NCI-H510A treated with DMSO at 0.1 percent for 48 hours (cell line): Measurements from ENCODE around the gene ZNF552.
"Not testable (repeated sequence)": the region's sequence is repeated elsewhere in the genome, so short reads cannot be mapped to it uniquely, and the experiment has no call there.

Source experiments
- DNase-seq: peaks from one replicate; lab custom pipeline; 2025; lab: John Stamatoyannopoulos, UW

The ZNF552 gene

DNA sequence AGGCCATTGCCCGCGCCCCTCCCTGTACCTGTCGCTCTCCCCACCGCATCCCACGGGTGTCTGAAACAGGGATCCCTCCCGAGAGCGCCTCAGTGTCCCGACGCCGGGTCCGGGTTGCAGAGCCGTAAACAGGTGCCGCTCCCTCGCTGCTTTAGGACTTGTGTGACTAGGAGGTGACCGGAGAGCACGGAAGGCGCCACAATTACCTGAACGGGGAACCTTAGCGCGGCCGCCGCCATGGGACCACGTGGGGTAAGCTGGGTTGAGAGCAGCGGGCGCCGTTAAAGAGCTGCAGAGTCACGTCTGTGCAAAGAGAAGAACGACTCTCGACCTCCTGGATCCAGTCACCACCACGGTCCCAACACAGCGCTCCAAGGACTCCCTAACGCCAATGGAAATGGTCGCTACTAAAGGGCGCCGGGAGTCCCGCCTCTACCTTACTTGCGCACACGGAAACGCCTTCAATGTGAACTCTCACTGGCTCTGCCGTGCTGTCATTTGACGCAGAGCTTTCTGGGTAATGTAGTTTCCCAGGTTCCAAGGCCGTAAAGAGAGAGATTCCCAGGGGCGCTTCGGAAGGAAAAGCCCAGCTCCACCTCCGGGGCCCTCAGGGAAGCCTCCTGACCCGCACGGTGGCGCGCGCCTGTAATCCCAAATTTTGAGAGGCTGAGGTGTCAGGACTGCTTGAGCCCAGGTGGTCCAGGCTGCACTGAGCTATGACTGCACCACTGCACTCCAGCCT lies at the start of gene ZNF552:
Gene ZNF552, minus strand, starts transcription at position 409 of the 742 bp plus-strand sequence. Its CDS starts 170 bp downstream, at position 239.
- DNase-seq, result peak; percentile 88

DNA sequence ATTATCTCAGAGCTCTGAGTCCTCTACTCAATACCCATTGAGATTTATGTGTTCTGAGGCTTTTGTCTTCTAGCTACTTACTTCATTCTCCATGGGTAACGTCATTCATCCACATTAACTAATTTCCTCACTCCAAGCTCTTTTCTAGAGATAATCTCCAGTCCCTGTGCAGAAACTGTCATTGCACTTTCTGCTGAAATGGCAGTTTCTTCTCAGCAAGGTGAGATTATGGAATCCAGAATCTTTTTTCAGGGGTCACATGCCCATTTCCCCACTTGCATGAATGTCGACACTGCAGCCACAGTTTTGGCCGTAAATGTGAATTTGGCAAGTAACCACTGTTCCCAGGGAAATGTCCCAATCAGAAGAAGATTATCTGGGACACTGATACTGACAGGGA lies 47.6 kb upstream of the ZNF552 start:
- DNase-seq, result not testable (repeated sequence)

DNA sequence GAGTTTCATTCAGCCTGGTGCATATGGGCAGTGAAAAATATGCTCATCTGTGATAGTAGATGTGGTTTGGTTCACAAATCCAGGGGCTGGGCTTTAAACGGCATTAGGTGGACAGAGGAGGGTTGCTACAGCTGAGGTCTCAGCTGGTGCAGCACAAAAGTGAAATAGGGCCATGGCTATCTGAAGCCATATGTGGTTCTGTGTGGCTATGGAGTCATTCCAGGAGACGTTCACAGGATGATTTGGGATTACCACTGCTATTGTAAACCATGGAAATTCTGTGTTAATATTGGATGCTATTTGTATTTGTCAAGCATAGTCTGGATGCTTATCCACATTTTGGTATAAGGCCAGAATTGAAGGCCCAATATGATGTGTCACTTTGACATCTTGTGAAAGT lies 39.4 kb upstream of the ZNF552 start:
- not testable (repeated sequence) for DNase-seq

DNA sequence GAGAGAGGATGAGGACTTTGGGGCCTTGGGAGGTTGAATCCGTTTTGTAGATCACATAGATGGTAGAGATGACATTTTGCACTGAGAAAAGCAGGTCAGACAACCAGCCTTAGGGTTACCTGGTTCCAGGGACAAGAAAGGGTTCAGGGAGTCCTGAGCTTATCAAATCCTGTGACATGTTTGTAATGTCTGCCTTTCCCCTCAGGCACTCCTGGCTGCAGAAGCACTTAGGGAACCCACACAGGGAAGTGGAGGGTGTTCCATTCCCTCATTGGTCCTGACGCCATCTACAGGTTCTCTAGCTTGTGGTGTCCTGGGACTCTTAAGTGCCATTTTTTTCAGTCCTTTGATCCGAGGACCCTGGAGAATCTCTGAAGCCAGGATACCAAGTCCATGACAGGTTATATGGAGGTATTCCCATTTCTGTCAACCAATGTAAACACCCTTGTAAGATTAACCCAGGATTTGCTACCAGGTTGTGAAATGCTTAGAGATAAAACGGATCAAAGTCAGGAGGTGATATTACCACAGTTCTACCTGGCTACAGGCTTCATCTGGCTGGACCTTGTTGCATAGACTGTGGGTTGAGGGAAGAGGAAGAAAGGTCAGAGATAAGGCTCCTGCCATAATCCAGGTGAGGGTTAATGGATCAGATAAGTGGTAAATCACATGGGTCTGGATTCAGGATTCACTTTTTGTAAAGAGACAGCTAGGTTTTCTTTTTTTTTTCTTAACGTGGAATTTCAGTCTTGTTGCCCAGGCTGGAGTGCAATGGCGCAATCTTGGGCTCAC lies 37.3 kb upstream of the ZNF552 start:
- DNase-seq, result not testable (repeated sequence)

DNA sequence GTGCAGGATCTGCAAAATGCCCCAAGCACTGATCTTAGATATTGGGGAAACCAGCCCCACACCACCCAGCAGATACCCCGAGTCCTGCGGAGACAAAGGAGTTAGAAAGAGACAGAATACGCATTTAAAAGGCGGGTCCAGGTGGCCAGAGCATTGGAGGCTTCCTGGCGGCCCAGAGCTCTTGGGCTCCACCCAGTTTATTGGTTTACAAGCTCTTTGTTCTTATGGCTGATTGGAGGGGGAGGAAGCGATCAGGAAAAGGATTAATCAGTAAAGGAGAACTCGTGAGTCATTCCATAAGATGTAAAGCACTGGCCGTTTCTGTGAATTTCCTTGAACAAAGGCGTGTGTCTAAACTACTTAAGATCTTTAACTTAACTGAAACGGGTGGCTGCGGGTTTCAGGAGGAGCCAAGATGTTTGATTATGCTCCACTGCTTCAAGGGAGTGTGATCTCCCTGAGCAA lies 35.9 kb upstream of the ZNF552 start:
- DNase-seq, result no peak

DNA sequence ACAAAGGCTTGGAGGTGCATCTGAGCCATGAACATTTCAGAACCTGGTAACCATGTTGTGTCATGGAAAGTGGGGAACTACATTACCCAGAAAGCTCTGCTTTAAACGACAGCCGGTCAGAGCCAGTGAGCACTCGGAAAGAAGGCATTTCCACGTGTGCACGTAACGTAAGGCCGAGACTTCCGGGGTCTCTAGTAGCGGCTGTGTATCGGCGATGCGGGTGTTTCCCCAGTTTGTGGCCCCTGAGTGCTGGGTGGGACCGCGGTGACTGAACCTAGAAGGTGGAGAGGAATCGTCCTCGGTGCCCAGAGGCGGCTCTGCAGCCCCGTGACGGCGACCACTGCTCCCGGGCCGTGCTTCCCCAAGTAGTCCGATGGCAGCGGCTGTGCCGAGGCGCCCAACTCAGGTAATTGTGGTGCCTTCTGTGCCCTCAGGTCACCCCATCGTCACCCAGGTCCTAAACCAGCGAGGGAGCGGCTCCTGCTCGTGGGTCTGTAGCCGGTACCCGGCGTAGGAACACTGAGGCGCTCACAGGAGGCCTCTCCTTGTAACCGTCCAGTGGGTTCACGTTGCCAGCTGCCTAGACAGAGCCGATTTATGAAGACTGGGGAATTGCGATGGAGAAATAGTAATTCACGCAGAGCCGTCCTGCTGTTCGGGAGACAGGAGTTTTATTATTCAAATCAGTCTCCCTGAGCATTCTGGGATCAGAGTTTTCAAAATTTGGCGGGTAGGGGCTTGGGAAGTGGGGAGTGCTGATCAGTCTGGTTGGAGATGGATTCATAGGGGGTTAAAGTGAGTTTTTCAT lies 35.2 kb upstream of the ZNF552 start, which contains the start of gene ZNF587:
Gene ZNF587, plus strand, starts transcription at position 194 of the 808 bp plus-strand sequence. Its CDS starts 180 bp downstream, at position 374.
- peak; percentile 48 for DNase-seq

DNA sequence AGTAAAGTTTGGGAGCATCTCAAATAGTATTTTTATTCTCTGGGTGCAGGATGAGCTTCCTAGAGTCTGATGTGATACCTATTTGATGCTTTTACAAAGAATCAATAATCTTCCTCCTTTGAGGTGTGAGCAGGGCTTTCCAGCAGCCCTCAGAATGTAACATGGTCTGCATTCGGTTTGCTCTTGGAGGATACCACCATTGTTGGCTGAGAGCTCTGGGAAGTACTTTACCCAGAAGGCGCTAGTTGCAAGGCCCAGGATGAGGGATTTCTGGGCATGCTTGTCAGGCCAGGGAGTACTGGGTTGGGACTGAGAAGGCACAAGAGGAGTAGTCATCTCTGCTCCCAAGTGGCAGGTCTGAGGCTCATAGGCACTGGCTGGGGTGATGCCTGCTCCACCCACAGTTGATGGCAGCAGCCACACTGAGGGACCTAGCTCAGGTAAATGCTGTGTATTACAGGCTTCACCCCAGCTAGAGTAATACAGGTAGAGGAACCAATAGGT lies 34.5 kb upstream of the ZNF552 start:
- not testable (repeated sequence) for DNase-seq

DNA sequence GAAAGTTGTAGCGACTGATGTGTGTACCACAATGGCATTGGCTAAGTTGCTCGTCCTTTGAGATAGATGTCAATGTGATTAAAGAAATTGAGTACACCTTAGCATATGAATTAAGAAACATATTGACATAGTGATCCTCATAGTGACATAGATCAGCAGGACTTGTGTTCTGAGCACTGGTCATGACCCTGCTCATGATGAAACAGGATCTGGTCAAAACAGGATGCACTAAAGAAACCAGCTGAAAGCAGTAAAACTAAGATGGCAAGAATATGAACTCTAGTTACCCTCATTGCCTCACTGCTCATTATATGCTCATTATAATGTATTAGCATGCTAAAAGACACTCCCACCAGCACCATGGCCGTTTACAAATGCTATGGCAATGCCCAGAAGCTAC lies 32.5 kb upstream of the ZNF552 start:
- DNase-seq, result not testable (repeated sequence)

DNA sequence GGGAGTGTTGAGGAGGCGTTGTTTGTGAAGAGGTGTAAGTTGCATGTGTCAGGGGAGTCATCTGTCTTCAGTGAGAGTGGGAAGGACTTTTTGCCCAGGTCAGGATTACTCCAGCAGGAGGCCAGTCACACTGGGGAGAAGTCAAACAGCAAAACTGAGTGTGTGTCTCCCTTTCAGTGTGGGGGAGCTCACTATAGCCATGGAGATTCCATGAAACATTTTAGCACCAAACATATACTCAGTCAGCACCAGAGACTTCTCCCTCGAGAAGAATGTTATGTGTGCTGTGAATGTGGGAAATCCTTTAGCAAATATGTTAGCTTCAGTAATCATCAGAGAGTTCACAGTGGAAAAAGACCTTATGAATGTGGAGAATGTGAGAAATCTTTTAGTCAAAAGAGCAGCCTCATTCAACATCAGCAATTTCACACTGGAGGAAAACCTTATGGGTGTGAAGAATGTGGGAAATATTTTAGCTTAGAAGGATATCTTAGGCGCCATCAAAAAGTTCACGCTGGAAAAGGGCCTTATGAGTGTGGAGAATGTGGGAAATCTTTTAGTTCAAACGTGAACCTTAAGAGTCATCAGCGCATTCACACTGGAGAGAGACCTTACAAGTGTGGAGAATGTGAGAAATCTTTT lies 26.5 kb upstream of the ZNF552 start:
- no peak for DNase-seq

DNA sequence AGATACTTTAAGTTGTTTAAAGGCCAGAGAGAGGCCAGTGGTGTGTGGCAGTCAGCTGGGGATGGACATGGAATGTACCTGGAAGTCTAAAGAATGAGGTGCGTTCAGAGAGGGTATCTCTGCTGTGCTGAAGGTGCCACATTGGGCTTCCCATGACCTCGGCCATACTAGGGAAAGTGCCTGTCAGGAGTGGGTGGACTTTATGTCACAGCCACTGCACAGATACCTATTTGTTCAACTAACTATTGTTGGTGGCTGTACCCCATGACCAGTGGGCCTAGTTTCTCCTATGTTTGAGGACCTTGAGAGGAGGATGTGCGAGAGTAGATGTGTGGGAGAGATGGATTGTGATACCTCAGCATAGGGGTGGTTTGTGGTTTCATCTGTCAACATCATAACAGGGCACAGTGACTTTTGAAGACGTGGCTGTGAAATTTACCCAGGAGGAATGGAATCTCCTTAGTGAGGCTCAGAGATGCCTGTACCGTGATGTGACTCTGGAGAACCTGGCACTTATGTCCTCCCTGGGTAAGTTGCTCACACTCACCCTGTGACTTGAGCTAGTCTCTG lies 24.0 kb upstream of the ZNF552 start:
- not testable (repeated sequence) for DNase-seq

DNA sequence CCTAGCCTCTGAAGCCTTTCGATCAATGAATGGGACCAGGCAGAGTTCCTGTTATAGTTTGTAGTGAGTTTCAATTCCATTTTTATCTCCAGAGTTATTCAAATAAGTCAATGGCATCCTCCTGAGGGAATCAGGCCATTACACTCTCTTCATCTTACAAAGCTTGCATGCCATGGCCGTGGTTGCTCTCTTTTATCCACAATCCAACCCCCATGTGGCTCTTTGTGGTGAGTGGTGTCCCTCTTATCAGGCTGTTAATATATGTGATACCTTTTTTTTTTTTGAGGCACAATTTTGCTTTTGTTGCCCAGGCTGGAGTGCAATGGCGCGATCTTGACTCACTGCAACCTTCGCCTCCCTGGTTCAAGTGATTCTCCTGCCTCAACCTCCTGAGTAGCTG lies 22.3 kb upstream of the ZNF552 start:
- DNase-seq, result not testable (repeated sequence)

DNA sequence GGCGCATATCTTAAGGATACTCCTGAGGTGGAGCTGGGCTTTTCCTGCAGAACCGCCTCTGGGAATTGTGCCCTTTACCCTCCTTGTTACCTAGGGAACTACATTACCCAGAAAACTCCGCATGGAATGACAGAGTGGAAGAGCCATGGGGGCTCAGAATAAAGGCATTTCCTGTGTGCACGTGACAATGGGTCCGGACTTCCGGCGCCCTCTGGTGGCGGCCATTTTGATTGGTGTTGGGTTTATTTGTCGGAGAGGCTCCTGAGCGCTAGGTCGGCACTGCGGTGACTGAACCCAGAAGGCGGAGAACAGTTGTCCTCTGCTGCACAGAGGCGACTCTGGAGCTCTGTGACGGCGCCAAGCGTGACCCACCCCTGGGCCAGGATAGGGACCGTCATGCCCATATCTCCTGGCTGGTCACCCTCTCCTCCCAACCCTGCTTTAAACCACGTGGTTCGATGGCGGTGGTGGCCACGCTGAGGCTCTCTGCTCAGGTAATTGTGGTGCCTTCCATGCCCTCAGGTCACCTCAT lies 15.4 kb upstream of the ZNF552 start, which contains the start of gene ZNF587B:
Gene ZNF587B, plus strand, starts transcription at position 229 of the 532 bp plus-strand sequence. Its CDS starts 230 bp downstream, at position 459.
- DNase-seq, result no peak

DNA sequence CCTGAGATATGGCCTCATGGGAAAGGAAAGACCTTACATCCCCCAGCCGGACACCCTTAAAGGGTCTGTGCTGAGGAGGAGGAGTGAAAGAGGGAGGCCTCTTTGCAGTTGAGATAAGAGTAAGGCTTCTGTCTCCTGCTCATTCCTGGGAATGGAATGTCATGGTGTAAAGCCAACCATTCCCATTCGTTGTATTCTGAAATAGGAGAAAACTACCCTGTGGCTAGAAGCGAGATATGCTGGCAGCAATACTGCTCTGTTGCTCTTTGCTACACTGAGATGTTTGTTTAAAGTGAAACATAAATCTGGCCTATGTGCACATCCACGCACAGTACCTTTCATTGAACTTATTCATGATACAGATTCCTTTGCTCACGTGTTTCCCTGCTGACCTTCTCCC lies 14.6 kb upstream of the ZNF552 start:
- no peak for DNase-seq

DNA sequence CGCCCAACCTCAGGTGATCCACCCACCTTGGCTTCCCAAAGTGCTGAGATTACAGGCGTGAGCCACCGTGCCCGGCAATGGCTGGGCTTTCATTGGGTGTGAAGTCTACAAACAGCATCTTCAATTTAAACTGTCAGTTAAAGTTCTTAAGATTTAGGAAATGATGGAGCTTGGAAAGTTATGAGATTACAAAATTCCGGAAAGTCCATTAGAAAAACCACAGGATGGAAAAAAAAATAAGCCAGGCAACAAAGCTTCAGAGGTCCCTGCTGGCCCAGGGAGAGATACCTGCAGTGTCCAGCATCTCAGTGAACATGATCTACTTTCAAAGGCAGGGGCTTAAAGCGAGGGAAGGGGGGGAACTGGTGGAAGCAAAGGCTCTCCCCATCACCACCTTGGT lies 10.8 kb upstream of the ZNF552 start:
- DNase-seq, result no peak

DNA sequence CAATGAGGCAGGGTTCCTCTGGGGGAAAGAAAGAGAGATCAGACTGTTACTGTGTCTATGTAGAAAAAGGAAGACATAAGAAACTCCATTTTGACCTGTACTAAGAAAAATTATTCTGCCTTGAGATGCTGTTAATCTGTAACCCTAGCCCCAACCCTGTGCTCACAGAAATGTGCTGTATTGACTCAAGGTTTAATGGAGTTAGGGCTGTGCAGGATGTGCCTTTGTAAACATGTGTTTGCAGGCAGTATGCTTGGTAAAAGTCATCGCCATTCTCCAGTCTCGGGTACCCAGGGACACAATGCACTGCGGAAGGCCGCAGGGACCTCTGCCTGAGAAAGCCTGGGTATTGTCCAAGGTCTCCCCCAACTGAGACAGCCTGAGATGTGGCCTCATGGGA lies 8.9 kb upstream of the ZNF552 start:
- not testable (repeated sequence) for DNase-seq

DNA sequence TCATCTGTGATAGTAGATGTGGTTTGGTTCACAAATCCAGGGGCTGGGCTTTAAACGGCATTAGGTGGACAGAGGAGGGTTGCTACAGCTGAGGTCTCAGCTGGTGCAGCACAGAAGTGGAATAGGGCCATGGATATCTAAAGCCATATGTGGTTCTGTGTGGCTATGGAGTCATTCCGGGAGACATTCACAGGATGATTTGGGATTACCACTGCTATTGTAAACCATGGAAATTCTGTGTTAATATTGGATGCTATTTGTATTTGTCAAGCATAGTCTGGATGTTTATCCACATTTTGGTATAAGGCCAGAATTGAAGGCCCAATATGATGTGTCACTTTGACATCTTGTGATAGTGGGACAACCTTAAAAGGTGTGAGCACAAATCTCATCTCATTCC lies 8.4 kb upstream of the ZNF552 start:
- not testable (repeated sequence) for DNase-seq

DNA sequence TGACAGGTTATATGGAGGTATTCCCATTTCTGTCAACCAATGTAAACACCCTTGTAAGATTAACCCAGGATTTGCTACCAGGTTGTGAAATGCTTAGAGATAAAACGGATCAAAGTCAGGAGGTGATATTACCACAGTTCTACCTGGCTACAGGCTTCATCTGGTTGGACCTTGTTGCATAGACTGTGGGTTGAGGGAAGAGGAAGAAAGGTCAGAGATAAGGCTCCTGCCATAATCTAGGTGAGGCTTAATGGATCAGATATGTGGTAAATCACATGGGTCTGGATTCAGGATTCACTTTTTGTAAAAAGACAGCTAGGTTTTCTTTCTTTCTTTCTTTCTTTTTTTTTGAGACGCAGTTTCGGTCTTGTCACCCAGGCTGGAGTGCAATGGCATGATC lies 6.8 kb upstream of the ZNF552 start:
- not testable (repeated sequence) for DNase-seq

DNA sequence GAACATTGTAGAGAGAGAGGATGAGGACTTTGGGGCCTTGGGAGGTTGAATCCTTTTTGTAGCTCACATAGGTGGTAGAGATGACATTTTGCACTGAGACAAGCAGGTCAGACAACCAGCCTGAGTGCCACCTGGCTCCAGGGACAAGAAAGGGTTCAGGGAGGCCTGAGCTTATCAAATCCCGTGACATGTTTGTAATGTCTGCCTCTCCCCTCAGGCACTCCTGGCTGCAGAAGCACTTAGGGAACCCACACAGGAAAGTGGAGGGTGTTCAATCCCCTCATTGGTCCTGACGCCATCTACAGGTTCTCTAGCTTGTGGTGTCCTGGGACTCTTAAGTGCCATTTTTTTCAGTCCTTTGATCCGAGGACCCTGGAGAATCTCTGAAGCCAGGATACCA lies 6.4 kb upstream of the ZNF552 start:
- not testable (repeated sequence) for DNase-seq

DNA sequence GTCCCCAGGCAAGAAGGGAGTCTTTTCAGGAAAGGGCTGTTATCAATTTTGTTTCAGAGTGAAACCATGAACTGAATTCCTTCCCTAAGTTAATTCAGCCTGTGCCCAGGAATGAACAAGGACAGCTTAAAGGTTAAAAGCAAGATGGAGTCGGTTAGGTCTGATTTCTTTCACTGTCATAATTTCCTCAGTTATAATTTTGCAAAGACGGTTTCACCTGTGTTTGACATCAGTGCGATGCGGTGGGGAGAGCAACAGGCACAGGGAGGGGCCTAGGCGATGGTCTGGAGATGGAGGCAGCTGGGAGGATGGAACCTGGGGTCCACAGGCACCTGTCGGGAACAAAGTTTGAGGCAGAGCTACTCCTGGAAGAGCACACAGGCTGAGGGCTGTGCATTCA lies 5.9 kb upstream of the ZNF552 start:
- DNase-seq, result no peak

DNA sequence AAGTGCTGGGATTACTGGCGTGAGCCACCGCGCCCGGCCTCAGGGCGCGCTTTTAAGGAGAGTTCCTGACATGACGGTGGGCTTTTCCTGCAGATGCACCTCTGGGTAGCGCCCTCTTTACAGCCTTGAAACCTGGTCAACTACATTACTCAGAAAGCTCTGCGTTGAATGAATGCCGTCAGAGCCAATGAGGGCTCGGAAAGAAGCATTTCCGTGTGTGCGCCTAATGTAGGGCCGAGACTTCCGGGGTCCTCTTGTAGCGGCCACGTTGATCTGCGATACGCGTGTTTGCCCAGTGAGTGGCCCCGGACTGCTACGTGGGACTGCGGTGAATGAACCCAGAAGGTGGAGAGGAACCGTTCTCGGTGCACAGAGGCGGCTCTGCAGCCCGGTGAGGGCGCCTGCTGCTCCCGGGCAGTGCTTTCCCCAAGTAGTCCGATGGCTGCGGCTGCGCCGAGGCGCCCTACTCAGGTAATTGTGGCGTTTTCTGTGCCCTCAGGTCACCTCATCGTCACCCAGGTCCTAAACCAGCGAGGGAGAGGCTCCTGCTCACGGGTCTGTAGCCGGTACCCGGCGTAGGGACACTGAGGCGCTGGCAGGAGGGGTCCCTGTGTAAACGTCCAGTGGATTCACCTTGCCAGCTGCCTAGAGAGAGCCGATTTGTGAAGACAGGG lies 4.9 kb upstream of the ZNF552 start:
- peak; percentile 93 for DNase-seq
